Neuron (in vitro differentiated cells): Measurements from ENCODE around the gene CD80.

Source experiments
- H2AFZ ChIP-seq: one replicate; pipeline ENCODE4 v1.6.1; 2013; ENCODE audit warnings: low read depth, mild to moderate bottlenecking, inconsistent platforms, low read length, moderate library complexity
- H3K27me3 ChIP-seq: one replicate; pipeline ENCODE4 v1.6.1; 2013; ENCODE audit warnings: low read length; ENCODE audit not compliant: insufficient read depth
- H3K36me3 ChIP-seq: one replicate; pipeline ENCODE4 v1.6.1; 2013; ENCODE audit warnings: low read length; ENCODE audit not compliant: insufficient read depth
- H3K4me1 ChIP-seq: one replicate; pipeline ENCODE4 v1.6.1; 2013; ENCODE audit warnings: low read length; ENCODE audit not compliant: insufficient read depth
- H3K4me3 ChIP-seq: 2 replicates; pipeline ENCODE4 v1.5.1; 2013; ENCODE audit warnings: mild to moderate bottlenecking, low read length, moderate library complexity
- H3K9me3 ChIP-seq: one replicate; pipeline ENCODE4 v1.6.1; 2013; ENCODE audit warnings: low read length

CD80 gene

GRCh38 chr3:119524931-119525662, 34.3 kb downstream of the CD80 start:
- H3K4me3 ChIP-seq, result no peak overlapping the region
- no peak overlapping the region for H2AFZ ChIP-seq
- peaks cover 50% of the 10 kb centered on the region for H3K36me3 ChIP-seq
- no peaks in the 10 kb centered on the region for H3K27me3 ChIP-seq
- no peaks in the 10 kb centered on the region for H3K4me1 ChIP-seq
- peaks cover 12% of the 10 kb centered on the region for H3K9me3 ChIP-seq

- Histone ChIP-seq H3K36me3 (peaks cover 91% of the 10 kb centered on the region), H3K27me3 (no peaks in the 10 kb centered on the region)
Measured at GRCh38 chr3:119518026-119518425, 41.4 kb downstream of the CD80 start.

GRCh38 chr3:119517112-119517511, 42.3 kb downstream of the CD80 start:
- Histone ChIP-seq H3K4me1 (no peaks in the 10 kb centered on the region), H3K27me3 (no peaks in the 10 kb centered on the region), H3K9me3 (peaks cover 23% of the 10 kb centered on the region), H3K36me3 (peaks cover 84% of the 10 kb centered on the region), H3K4me3 (no peak overlapping the region), H2AFZ (no peak overlapping the region)

More at GRCh38 chr3:119518026-119518425, 41.4 kb downstream of the CD80 start:
- Histone ChIP-seq H3K4me3 (no peak overlapping the region), H2AFZ (no peak overlapping the region), H3K4me1 (no peaks in the 10 kb centered on the region), H3K9me3 (peaks cover 23% of the 10 kb centered on the region)

GRCh38 chr3:119514637-119515036, 44.8 kb downstream of the CD80 start:
- Histone ChIP-seq H3K4me1 (no peaks in the 10 kb centered on the region), H3K36me3 (peaks cover 69% of the 10 kb centered on the region), H3K9me3 (peaks cover 11% of the 10 kb centered on the region), H3K27me3 (no peaks in the 10 kb centered on the region), H3K4me3 (no peak overlapping the region), H2AFZ (no peak overlapping the region)

GRCh38 chr3:119510690-119511089, 48.7 kb downstream of the CD80 start:
- Histone ChIP-seq H2AFZ (no peak overlapping the region), H3K4me3 (no peak overlapping the region), H3K27me3 (no peaks in the 10 kb centered on the region), H3K9me3 (no peaks in the 10 kb centered on the region), H3K36me3 (peaks cover 57% of the 10 kb centered on the region), H3K4me1 (no peaks in the 10 kb centered on the region)

- H3K36me3 ChIP-seq, result peaks cover 54% of the 10 kb centered on the region
- H3K4me1 ChIP-seq, result no peaks in the 10 kb centered on the region
- H3K4me3 ChIP-seq, result no peak overlapping the region
- no peaks in the 10 kb centered on the region for H3K9me3 ChIP-seq
- no peaks in the 10 kb centered on the region for H3K27me3 ChIP-seq
- H2AFZ ChIP-seq, result no peak overlapping the region
Measured at GRCh38 chr3:119508172-119508845, 51.1 kb downstream of the CD80 start.

- H3K27me3 ChIP-seq, result no peaks in the 10 kb centered on the region
- no peak overlapping the region for H2AFZ ChIP-seq
- no peaks in the 10 kb centered on the region for H3K9me3 ChIP-seq
- H3K36me3 ChIP-seq, result peaks cover 52% of the 10 kb centered on the region
- H3K4me3 ChIP-seq, result no peak overlapping the region
- no peaks in the 10 kb centered on the region for H3K4me1 ChIP-seq
Measured at GRCh38 chr3:119507404-119507803, 52.0 kb downstream of the CD80 start.

GRCh38 chr3:119506631-119507030, 52.8 kb downstream of the CD80 start:
- peaks cover 52% of the 10 kb centered on the region for H3K36me3 ChIP-seq
- no peak overlapping the region for H3K4me3 ChIP-seq
- H3K9me3 ChIP-seq, result no peaks in the 10 kb centered on the region
- H2AFZ ChIP-seq, result no peak overlapping the region
- H3K27me3 ChIP-seq, result no peaks in the 10 kb centered on the region
- H3K4me1 ChIP-seq, result no peaks in the 10 kb centered on the region

- Histone ChIP-seq H3K36me3 (peaks cover 23% of the 10 kb centered on the region), H3K9me3 (no peaks in the 10 kb centered on the region), H3K4me1 (peaks cover 29% of the 10 kb centered on the region), H3K27me3 (no peaks in the 10 kb centered on the region), H3K4me3 (no peak overlapping the region), H2AFZ (no peak overlapping the region)
Measured at GRCh38 chr3:119500901-119501300, 58.5 kb downstream of the CD80 start.

GRCh38 chr3:119500265-119500664, 59.1 kb downstream of the CD80 start:
- H3K9me3 ChIP-seq, result no peaks in the 10 kb centered on the region
- peaks cover 29% of the 10 kb centered on the region for H3K4me1 ChIP-seq
- H2AFZ ChIP-seq, result no peak overlapping the region
- no peak overlapping the region for H3K4me3 ChIP-seq
- H3K27me3 ChIP-seq, result no peaks in the 10 kb centered on the region
- peaks cover 16% of the 10 kb centered on the region for H3K36me3 ChIP-seq

GRCh38 chr3:119498186-119499011, 61.0 kb downstream of the CD80 start, which contains the start of gene TIMMDC1:
TIMMDC1 (plus strand) TSS chr3:119498547; CDS start chr3:119498734, 187 bp downstream.
- Histone ChIP-seq H3K4me3 (peak within 1 kb of the TSS; percentile 70), H3K36me3 (peaks cover 7% of the 10 kb centered on the region), H2AFZ (peak within 1 kb of the TSS; percentile 77)

GRCh38 chr3:119497820-119498185, 61.6 kb downstream of the CD80 start:
- peak overlapping the region; percentile 77 for H2AFZ ChIP-seq
- H3K4me3 ChIP-seq, result peak overlapping the region; percentile 70
- peaks cover 29% of the 10 kb centered on the region for H3K4me1 ChIP-seq
- H3K36me3 ChIP-seq, result peaks cover 6% of the 10 kb centered on the region
- H3K27me3 ChIP-seq, result no peaks in the 10 kb centered on the region
- no peaks in the 10 kb centered on the region for H3K9me3 ChIP-seq

More at GRCh38 chr3:119498186-119499011, 61.0 kb downstream of the CD80 start, which contains the start of gene TIMMDC1:
- Histone ChIP-seq H3K9me3 (no peaks in the 10 kb centered on the region), H3K4me1 (peaks cover 29% of the 10 kb centered on the region), H3K27me3 (no peaks in the 10 kb centered on the region)

- H3K9me3 ChIP-seq, result no peaks in the 10 kb centered on the region
- no peaks in the 10 kb centered on the region for H3K27me3 ChIP-seq
- no peak overlapping the region for H2AFZ ChIP-seq
- H3K36me3 ChIP-seq, result peaks cover 9% of the 10 kb centered on the region
- H3K4me3 ChIP-seq, result no peak overlapping the region
- peaks cover 14% of the 10 kb centered on the region for H3K4me1 ChIP-seq
Measured at GRCh38 chr3:119494597-119494996, 64.8 kb downstream of the CD80 start.
